GM21447 (cell line): ENCODE measurements around the gene FYN.

Experiments used
- ATAC-seq: cut with Tn5 transposase; IDR thresholded peaks from one replicate; pipeline ENCODE4 v1.9.1; 2021; ENCODE audit not compliant: unreplicated experiment

The FYN gene

GRCh38 chr6:111714416-111715270 is 158.6 kb downstream of the FYN start:
- ATAC-seq: no peak

GRCh38 chr6:111713811-111714210 is 159.4 kb downstream of the FYN start:
- ATAC-seq: no peak

DNA sequence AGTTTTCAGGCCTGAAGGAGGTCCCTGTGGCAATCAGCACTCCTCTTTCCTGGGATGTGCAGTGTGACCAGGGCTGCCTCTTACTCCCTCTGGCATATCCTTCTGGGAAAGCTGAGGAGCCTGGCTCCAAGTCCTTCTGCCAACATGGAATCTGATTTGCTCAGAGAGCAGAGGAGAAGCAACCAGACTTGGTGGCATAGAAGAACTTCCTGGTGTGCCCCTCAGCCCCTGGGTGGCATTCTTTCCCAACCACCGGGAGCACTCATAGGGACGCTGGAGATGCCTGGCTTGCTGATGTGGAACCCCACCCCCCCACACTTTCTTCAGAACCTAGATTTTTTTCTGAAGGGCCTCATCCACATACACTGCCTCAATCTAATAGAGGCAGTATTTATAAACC is 160.0 kb downstream of the FYN start:
- ATAC-seq: no peak

DNA sequence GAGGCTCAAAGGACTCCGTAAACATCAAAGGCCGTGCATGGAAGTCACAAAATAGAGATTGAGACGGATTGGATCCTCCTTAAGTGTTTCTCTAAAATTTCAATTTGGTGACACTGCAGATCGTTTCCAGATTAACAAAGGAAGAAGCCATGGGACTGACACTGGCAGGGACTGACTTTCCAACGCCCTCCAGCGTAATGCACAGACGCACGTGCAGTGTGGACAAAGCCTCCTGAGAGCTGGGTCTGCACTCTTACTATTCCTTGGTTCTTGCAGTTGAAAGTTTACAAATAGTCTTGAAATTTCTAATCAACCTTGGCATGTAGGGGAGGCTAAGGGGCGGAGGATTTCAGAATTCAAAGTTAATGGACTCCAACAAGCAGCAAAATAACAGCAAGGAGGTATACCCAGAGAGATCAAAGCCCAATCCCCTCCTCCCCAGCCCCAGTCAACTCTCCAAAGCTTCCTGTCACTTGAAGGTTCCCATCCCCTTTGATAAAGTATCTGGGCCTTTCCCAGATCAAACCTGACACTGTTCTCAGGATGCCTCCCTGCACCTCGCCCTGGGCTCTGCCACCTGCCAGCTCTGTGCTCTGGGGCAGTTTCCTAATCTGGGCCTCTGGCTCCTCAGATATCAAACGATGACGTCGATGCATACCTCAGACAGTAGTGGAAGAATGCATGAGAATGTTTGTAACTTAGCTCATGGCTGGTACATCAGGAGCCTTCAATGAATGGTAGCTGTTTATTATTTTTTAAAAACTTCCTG is 161.1 kb downstream of the FYN start:
- ATAC-seq: no peak

DNA sequence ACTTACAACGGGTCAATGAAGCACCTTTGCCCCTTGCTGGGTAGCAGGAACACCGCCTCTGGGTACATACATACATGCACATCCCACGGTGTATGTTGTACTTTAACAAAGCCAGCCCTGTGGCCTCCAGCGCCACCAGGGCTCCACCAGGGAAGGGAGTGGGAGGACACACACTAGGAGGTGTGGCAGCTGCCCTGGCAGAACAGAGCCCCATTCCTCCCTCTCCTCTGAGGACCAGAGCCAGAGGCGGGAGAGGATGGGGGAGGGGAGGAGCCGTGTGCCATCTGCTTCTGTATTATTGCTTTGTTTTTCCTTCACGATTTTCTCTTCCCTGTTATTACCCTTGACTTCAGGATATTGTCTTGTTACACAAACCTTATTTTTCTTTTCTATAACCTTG is 161.8 kb downstream of the FYN start:
- ATAC-seq: no peak

- ATAC-seq: no peak
These were observed 162.3 kb downstream of the FYN start for GRCh38 chr6:111710911-111711310.

DNA sequence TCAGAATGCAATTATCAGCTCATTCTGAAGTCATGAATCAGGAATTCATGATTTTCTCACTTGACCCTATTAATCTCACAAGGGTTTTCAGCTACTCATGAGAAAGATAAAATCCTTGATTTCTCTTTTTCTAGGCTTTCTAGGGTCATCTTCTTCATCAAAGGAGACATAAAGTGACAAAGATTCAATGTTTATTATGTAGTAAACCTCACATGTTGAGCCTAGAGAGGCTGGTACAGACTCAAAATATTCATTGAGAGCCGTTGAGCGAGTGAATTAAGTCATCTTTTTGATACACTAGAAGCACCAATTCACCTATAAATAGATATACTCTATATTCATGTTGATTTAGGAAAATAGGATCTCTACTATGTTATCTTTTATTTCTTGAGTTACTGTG is 162.8 kb downstream of the FYN start:
- no peak for ATAC-seq

DNA sequence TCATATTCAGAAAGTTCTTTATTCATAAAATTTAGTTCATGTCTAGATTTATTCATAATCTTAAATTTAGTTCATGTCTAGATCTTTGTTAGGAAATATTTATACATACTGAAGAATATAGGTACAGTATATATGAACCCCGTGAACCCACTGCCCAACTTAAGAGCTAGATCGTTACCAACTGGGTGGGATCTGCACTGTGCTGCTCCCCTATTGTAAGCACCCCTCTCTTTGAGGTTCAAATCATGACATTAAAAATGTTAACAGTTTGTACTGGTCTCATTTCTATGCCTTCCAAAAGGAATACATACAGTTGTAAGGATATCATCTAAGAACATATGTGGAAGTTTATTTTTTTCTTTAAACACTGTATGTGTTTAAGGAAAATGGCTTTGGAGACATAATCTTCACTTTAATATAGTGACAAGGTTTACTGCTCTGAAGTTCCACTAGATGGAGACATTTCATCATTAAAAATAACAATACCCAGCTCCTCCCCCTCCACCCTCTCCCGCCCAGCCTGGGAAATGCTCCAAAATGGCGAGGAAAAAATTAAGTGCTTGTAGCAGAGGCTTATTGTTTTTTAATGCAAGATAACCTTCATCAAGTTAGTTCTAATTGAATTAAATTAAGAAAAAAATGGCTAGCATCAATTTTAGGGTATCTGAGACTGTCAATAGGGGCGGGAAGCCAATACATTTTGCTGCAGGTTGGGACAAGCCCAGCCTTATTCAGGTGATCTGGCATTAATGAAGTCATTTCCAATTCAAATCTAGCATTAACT is 163.4 kb downstream of the FYN start:
- ATAC-seq: peak; percentile 93

DNA sequence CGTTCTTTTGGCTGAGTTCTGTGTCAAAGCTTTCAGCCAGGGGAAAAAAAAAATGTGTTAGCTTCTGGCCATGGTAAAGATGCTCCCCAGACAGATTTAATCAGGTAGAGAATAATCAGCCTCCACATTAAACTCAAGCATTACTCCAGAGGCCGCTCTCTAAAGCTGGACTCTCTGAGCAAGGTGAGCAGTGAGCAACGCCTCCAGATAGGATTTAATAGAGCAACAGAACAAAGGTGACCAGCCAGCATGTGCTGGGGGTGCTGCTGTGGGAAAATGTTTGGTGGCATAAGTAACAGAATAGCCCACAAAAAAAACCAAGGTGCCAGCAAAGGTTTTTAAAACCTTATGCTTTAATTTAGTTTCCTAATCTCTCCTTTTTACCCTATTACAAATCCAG is 164.1 kb downstream of the FYN start:
- ATAC-seq: no peak

- no peak for ATAC-seq
These were observed 165.5 kb downstream of the FYN start for GRCh38 chr6:111707773-111708172.

- no peak for ATAC-seq
These were observed 166.3 kb downstream of the FYN start for GRCh38 chr6:111706841-111707391.

DNA sequence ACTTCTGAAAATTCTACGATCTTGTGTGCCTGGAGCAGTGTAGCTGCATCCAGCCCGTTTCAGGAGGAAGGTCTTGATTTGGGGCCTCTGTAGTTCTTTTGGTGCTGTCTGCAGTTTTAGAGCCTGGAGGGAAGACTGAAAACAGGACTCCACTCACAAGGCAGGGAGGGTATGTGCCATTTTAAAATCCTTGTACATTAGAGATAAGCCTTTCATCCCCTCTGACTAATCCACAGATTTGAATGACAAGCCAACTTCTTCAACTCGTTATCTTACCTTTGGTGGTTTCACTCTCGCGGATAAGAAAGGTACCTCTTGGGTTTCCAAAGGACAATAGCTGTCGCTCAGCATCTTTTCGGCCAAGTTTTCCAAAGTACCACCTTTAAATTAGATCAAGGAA is 169.5 kb downstream of the FYN start:
- no peak for ATAC-seq

DNA sequence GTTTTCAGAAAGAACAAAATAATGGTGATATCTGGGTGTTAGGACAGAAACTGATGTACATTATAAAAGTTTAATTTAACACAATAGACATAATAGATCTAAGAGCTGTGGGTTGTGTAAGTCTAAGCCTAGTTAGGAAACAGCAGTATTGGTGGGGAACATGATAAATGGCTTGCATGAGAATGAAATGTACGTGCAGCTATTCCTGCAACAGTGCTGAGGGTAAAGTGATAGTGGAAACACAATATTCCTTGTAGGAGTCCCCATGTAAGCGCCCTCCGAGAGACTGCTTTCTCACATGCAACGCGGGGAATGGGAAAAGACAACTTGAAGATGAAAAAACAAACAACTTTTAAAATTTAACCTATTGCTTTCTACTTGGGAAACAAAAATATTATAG is 171.0 kb downstream of the FYN start:
- ATAC-seq: no peak

GRCh38 chr6:111701146-111701545 is 172.1 kb downstream of the FYN start:
- no peak for ATAC-seq

DNA sequence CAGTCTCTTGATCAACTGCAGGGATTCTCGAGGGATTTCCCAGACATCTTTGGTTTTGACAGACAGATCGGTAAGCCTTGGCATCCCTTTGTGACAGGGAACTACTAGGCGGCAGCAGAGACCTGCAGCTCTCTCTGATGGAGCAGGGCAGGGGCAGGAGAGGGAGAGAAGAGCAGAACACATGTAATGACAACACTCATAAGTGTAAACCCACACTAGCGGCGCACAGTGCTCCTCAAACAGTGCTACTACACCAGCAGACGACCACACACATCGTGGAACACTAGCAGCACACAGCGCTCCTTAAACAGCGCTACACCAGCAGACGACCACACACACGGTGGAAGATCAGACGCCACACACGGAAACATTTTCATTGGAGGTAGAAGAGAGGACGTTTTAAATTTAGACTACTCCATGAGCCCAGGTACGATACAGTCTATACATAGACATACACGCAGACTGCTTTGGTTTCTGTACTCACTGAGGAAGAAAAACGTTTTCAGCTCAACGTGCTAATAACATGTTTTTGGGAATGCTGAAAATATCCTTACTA is 173.0 kb downstream of the FYN start:
- ATAC-seq: no peak

- no peak for ATAC-seq
These were observed 174.1 kb downstream of the FYN start for GRCh38 chr6:111699123-111699522.

- ATAC-seq: no peak
These were observed 176.4 kb downstream of the FYN start for GRCh38 chr6:111696814-111697213.

GRCh38 chr6:111692327-111693164 is 180.7 kb downstream of the FYN start:
- ATAC-seq: no peak

DNA sequence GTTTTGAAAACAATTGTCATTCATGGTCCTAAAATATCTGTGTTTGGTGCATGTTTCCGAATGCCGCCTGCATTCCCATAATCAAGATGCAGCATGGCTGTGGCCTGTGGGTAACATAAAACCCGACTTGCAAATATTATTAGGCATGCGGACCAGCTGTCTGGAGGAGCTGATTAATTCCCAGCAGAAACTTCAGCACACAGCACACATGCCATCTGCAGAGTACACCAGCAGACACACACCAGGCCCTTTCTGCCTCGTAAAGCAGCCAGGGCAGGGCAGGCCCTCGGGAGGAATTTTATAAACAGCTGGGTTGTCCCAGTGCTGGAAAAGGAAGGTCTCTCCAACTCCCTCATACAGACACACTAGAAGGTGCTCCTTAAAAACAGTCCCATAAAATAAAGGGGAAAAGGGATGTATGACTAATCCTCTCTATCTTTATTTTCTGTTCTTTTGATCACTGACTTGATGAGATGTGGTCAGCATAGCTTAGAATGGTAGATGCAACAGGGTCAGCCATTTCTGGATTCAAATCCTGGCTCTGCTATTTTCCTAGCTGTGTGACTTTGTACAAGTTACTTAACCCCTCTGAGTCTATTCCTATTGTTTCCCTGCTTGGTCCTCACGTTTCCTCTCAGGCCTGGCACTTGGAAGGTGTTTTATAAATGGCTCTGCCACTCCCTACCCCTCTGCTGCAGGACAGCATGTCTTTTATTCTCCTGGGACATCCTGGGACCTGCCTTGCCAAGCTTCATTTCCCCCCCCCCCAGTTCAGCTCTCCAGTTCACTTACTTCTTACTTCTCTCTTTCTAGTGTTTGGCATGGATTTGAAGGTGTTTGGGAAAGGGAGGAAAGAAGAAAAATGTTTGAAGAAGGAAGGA is 181.7 kb downstream of the FYN start:
- no peak for ATAC-seq
